ENCODE measurements around the gene PGD. TPM values are rescaled to one million over a fixed set of nuclear protein-coding genes. Genes with fewer than 3 reads are reported as not detected.

PGD gene
- polyA plus RNA-seq, 1 donor from 2014 or later: 108 TPM

DNA sequence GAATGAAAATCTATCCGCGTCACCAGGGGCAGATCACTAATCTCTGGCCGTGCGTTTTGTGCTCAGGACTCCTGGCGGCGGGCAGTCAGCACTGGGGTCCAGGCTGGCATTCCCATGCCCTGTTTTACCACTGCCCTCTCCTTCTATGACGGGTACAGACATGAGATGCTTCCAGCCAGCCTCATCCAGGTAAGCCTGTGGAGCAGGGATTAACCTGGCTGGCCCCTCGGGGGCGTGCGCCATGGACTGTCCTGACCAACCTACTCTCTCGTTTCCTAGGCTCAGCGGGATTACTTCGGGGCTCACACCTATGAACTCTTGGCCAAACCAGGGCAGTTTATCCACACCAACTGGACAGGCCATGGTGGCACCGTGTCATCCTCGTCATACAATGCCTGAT is 20.5 kb downstream of the PGD start (continued):
- TF ChIP-seq, protein P1, sequence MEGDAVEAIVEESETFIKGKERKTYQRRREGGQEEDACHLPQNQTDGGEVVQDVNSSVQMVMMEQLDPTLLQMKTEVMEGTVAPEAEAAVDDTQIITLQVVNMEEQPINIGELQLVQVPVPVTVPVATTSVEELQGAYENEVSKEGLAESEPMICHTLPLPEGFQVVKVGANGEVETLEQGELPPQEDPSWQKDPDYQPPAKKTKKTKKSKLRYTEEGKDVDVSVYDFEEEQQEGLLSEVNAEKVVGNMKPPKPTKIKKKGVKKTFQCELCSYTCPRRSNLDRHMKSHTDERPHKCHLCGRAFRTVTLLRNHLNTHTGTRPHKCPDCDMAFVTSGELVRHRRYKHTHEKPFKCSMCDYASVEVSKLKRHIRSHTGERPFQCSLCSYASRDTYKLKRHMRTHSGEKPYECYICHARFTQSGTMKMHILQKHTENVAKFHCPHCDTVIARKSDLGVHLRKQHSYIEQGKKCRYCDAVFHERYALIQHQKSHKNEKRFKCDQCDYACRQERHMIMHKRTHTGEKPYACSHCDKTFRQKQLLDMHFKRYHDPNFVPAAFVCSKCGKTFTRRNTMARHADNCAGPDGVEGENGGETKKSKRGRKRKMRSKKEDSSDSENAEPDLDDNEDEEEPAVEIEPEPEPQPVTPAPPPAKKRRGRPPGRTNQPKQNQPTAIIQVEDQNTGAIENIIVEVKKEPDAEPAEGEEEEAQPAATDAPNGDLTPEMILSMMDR (IDR thresholded peaks at IDR 0.05; ENCODE audit: poor library complexity, severe bottlenecking): no peak

DNA sequence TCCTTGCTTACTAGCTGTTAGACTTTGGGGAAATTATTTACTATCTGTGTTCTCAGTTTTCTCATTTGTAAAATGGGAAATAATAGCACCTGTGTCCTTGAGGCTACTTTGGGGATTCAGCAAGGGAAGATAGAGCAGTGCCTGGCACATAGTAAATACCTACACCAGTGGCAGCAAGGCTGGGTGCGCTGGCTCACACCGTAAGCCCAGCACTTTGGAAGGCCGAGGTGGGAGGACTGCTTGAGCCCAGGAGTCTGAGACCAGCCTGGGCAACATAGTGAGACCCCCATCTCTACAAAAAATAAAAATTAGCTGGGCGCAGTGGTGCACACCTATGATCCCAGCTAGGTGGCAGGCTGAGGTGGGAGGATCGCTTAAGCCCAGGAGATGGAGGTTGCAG is 22.8 kb downstream of the PGD start:
- H3F3A ChIP-seq (ENCODE audit: insufficient read depth, low read length, poor library complexity, severe bottlenecking): no peaks in the 10 kb centered on the region
- no peak overlapping the region for H3K27ac ChIP-seq (ENCODE audit: low read length)
- no peaks in the 10 kb centered on the region for H4K20me1 ChIP-seq (ENCODE audit: insufficient read depth)
- H2AFZ ChIP-seq (ENCODE audit: low read depth, low read length): no peak overlapping the region
- no peaks in the 10 kb centered on the region for H3K9me3 ChIP-seq (ENCODE audit: low read length)
- no peaks in the 10 kb centered on the region for H3K36me3 ChIP-seq (ENCODE audit: insufficient read depth, low read length)
- H3K9me2 ChIP-seq (ENCODE audit: insufficient read depth, low read length): no peaks in the 10 kb centered on the region
- H3K4me2 ChIP-seq (ENCODE audit: low read length): no peak overlapping the region
- no peak overlapping the region for H3K4me3 ChIP-seq (ENCODE audit: low read length)
- H3K79me2 ChIP-seq (replicated peaks; ENCODE audit: insufficient read depth, low read length): no peaks in the 10 kb centered on the region
- H3K9ac ChIP-seq (ENCODE audit: low read length): no peak overlapping the region
- TF ChIP-seq TAF1 (IDR thresholded peaks at IDR 0.05; ENCODE audit: low read depth): no peak
- TF ChIP-seq EZH2 (IDR thresholded peaks at IDR 0.05; ENCODE audit: borderline replicate concordance, insufficient read depth, low read length, poor library complexity, severe bottlenecking): no peak
- TF ChIP-seq, protein P2, sequence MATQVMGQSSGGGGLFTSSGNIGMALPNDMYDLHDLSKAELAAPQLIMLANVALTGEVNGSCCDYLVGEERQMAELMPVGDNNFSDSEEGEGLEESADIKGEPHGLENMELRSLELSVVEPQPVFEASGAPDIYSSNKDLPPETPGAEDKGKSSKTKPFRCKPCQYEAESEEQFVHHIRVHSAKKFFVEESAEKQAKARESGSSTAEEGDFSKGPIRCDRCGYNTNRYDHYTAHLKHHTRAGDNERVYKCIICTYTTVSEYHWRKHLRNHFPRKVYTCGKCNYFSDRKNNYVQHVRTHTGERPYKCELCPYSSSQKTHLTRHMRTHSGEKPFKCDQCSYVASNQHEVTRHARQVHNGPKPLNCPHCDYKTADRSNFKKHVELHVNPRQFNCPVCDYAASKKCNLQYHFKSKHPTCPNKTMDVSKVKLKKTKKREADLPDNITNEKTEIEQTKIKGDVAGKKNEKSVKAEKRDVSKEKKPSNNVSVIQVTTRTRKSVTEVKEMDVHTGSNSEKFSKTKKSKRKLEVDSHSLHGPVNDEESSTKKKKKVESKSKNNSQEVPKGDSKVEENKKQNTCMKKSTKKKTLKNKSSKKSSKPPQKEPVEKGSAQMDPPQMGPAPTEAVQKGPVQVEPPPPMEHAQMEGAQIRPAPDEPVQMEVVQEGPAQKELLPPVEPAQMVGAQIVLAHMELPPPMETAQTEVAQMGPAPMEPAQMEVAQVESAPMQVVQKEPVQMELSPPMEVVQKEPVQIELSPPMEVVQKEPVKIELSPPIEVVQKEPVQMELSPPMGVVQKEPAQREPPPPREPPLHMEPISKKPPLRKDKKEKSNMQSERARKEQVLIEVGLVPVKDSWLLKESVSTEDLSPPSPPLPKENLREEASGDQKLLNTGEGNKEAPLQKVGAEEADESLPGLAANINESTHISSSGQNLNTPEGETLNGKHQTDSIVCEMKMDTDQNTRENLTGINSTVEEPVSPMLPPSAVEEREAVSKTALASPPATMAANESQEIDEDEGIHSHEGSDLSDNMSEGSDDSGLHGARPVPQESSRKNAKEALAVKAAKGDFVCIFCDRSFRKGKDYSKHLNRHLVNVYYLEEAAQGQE (IDR thresholded peaks at IDR 0.05; ENCODE audit: borderline replicate concordance): no peak
- no peak for TF ChIP-seq SMC3 (conservative IDR thresholded peaks at IDR 0.05; ENCODE audit: poor library complexity)
- TF ChIP-seq, protein P1 (IDR thresholded peaks at IDR 0.05; ENCODE audit: poor library complexity, severe bottlenecking): no peak
- no peak for TF ChIP-seq EP300 (conservative IDR thresholded peaks at IDR 0.05; ENCODE audit: poor library complexity, severe bottlenecking)
- TF ChIP-seq POLR2AphosphoS5 (IDR thresholded peaks at IDR 0.05): no peak
- TF ChIP-seq RAD21 (conservative IDR thresholded peaks at IDR 0.05): no peak
- no peaks in the 10 kb centered on the region for H3K27me3 ChIP-seq (ENCODE audit: insufficient read depth, low read depth, low read length)

DNA sequence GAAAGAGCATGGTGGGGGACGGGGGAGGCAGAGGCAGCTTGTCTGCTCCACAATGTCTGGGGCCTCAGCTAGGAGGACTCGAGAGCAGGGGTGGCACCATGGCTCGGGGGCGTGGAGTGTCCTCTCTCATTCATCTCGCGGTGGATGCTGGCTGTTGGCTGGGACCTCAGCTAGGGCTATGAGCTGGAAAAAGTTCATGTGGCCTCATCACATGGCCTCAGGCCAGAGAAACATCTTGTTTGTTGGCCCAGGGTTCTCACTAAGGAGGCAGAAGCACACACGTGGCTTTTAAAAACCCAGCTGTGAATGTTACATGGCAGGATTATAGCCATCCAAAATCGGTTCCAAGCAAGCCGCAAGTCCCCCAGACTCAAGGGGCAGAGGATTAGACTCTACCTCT is 25.2 kb downstream of the PGD start:
- Histone ChIP-seq H3K27me3 (ENCODE audit: insufficient read depth, low read depth, low read length) (no peaks in the 10 kb centered on the region), H2AFZ (ENCODE audit: low read depth, low read length) (no peak overlapping the region)
- TF ChIP-seq TAF1 (IDR thresholded peaks at IDR 0.05; ENCODE audit: low read depth): no peak
- no peak for TF ChIP-seq RAD21 (conservative IDR thresholded peaks at IDR 0.05)
- TF ChIP-seq EZH2 (IDR thresholded peaks at IDR 0.05; ENCODE audit: borderline replicate concordance, insufficient read depth, low read length, poor library complexity, severe bottlenecking): no peak
- TF ChIP-seq, protein P2 (IDR thresholded peaks at IDR 0.05; ENCODE audit: borderline replicate concordance): no peak
- TF ChIP-seq POLR2AphosphoS5 (IDR thresholded peaks at IDR 0.05): no peak
- TF ChIP-seq MXI1 (conservative IDR thresholded peaks at IDR 0.05; ENCODE audit: poor library complexity, severe bottlenecking): no peak
- TF ChIP-seq, protein P1 (IDR thresholded peaks at IDR 0.05; ENCODE audit: poor library complexity, severe bottlenecking): no peak
- TF ChIP-seq SMC3 (conservative IDR thresholded peaks at IDR 0.05; ENCODE audit: poor library complexity): no peak
- no peak for TF ChIP-seq EP300 (conservative IDR thresholded peaks at IDR 0.05; ENCODE audit: poor library complexity, severe bottlenecking)

More for the DNA sequence above, 25.2 kb downstream of the PGD start:
- no peaks in the 10 kb centered on the region for H3K9me2 ChIP-seq (ENCODE audit: insufficient read depth, low read length)
- no peaks in the 10 kb centered on the region for H3K9me3 ChIP-seq (ENCODE audit: low read length)
- H4K20me1 ChIP-seq (ENCODE audit: insufficient read depth): no peaks in the 10 kb centered on the region
- H3K79me2 ChIP-seq (replicated peaks; ENCODE audit: insufficient read depth, low read length): no peaks in the 10 kb centered on the region
- no peak overlapping the region for H3K27ac ChIP-seq (ENCODE audit: low read length)
- H3K36me3 ChIP-seq (ENCODE audit: insufficient read depth, low read length): no peaks in the 10 kb centered on the region
- H3F3A ChIP-seq (ENCODE audit: insufficient read depth, low read length, poor library complexity, severe bottlenecking): no peaks in the 10 kb centered on the region
- no peak overlapping the region for H3K4me3 ChIP-seq (ENCODE audit: low read length)
- no peak overlapping the region for H3K4me2 ChIP-seq (ENCODE audit: low read length)
- no peak overlapping the region for H3K9ac ChIP-seq (ENCODE audit: low read length)

Measured in neural cell (in vitro differentiated cells).